ENCODE measurements around the gene LAMP5. TPM values are rescaled to one million over a fixed set of nuclear protein-coding genes. Genes with fewer than 3 reads are reported as not detected.

LAMP5 gene
- total RNA-seq, 1 donor from 2014 or later, result 2.3 TPM

- Mint-ChIP-seq H3K27me3 (ENCODE audit: low read depth, unreplicated experiment) (peaks cover 47% of the 10 kb centered on the region), H3K27ac (ENCODE audit: unreplicated experiment) (no peak overlapping the region), H3K9me3 (ENCODE audit: unreplicated experiment) (peaks cover 3% of the 10 kb centered on the region), H3K4me3 (ENCODE audit: unreplicated experiment) (no peak overlapping the region), H3K4me1 (ENCODE audit: low read depth, unreplicated experiment) (peaks cover 8% of the 10 kb centered on the region), H3K36me3 (ENCODE audit: low read depth, unreplicated experiment) (no peaks in the 10 kb centered on the region)
- no peaks in the 10 kb centered on the region for H3K4me1 ChIP-seq (ENCODE audit: insufficient read depth, low read length)
- FAIRE-seq (no peak), DNase-seq (ENCODE audit: low read depth) (no peak)
- no peak overlapping the region for H3K4me2 ChIP-seq (ENCODE audit: low read length)
- H4K20me1 ChIP-seq (ENCODE audit: insufficient read depth, low read length), result no peaks in the 10 kb centered on the region
- H3K4me3 ChIP-seq (ENCODE audit: insufficient read depth, low read depth, low read length), result no peak overlapping the region
- no peak overlapping the region for H2AFZ ChIP-seq (ENCODE audit: low read depth, low read length)
- H3K27me3 ChIP-seq (ENCODE audit: insufficient read depth, low read length), result peaks cover 30% of the 10 kb centered on the region
- TF ChIP-seq EZH2 (IDR thresholded peaks at IDR 0.05; ENCODE audit: insufficient read depth, low read length) (no peak), CTCF (IDR thresholded peaks at IDR 0.05; ENCODE audit: insufficient read depth, low read depth, low read length) (no peak)
- H3K27ac ChIP-seq (ENCODE audit: low read depth, low read length), result no peak overlapping the region
- H3K9ac ChIP-seq (ENCODE audit: low read length), result no peak overlapping the region
- H3K79me2 ChIP-seq (ENCODE audit: insufficient read depth, low read length), result no peaks in the 10 kb centered on the region
- no peaks in the 10 kb centered on the region for H3K36me3 ChIP-seq (ENCODE audit: insufficient read depth, low read length)
- H3K9me3 ChIP-seq (ENCODE audit: insufficient read depth, low read depth, low read length), result no peaks in the 10 kb centered on the region
These were observed 5.7 kb downstream of the LAMP5 start for GRCh38 chr20:9520086-9520485.

- TF ChIP-seq EZH2 (IDR thresholded peaks at IDR 0.05; ENCODE audit: insufficient read depth, low read length), result no peak
- TF ChIP-seq CTCF (IDR thresholded peaks at IDR 0.05; ENCODE audit: insufficient read depth, low read depth, low read length), result no peak
- Mint-ChIP-seq H3K27me3 (ENCODE audit: low read depth, unreplicated experiment) (peaks cover 15% of the 10 kb centered on the region), H3K4me1 (ENCODE audit: low read depth, unreplicated experiment) (no peaks in the 10 kb centered on the region), H3K36me3 (ENCODE audit: low read depth, unreplicated experiment) (no peaks in the 10 kb centered on the region), H3K4me3 (ENCODE audit: unreplicated experiment) (no peak overlapping the region), H3K27ac (ENCODE audit: unreplicated experiment) (no peak overlapping the region), H3K9me3 (ENCODE audit: unreplicated experiment) (no peaks in the 10 kb centered on the region)
- Histone ChIP-seq H3K9me3 (ENCODE audit: insufficient read depth, low read depth, low read length) (no peaks in the 10 kb centered on the region), H3K79me2 (ENCODE audit: insufficient read depth, low read length) (no peaks in the 10 kb centered on the region), H4K20me1 (ENCODE audit: insufficient read depth, low read length) (no peaks in the 10 kb centered on the region), H3K4me2 (ENCODE audit: low read length) (no peak overlapping the region), H3K27me3 (ENCODE audit: insufficient read depth, low read length) (peaks cover 5% of the 10 kb centered on the region), H3K36me3 (ENCODE audit: insufficient read depth, low read length) (no peaks in the 10 kb centered on the region), H3K4me1 (ENCODE audit: insufficient read depth, low read length) (no peaks in the 10 kb centered on the region), H3K4me3 (ENCODE audit: insufficient read depth, low read depth, low read length) (no peak overlapping the region), H2AFZ (ENCODE audit: low read depth, low read length) (no peak overlapping the region), H3K9ac (ENCODE audit: low read length) (no peak overlapping the region), H3K27ac (ENCODE audit: low read depth, low read length) (no peak overlapping the region)
- DNase-seq (ENCODE audit: low read depth) (no peak), FAIRE-seq (no peak)
These were observed 9.2 kb downstream of the LAMP5 start for GRCh38 chr20:9523636-9524035.

- no peak overlapping the region for H3K9ac ChIP-seq (ENCODE audit: low read length)
- no peak overlapping the region for H3K4me3 ChIP-seq (ENCODE audit: insufficient read depth, low read depth, low read length)
- Mint-ChIP-seq H3K9me3 (ENCODE audit: unreplicated experiment) (no peaks in the 10 kb centered on the region), H3K4me1 (ENCODE audit: low read depth, unreplicated experiment) (peaks cover 18% of the 10 kb centered on the region), H3K36me3 (ENCODE audit: low read depth, unreplicated experiment) (no peaks in the 10 kb centered on the region), H3K27me3 (ENCODE audit: low read depth, unreplicated experiment) (no peaks in the 10 kb centered on the region), H3K4me3 (ENCODE audit: unreplicated experiment) (no peak overlapping the region), H3K27ac (ENCODE audit: unreplicated experiment) (no peak overlapping the region)
- H4K20me1 ChIP-seq (ENCODE audit: insufficient read depth, low read length), result no peaks in the 10 kb centered on the region
- no peak for FAIRE-seq
- H3K9me3 ChIP-seq (ENCODE audit: insufficient read depth, low read depth, low read length), result no peaks in the 10 kb centered on the region
- no peak overlapping the region for H2AFZ ChIP-seq (ENCODE audit: low read depth, low read length)
- TF ChIP-seq EZH2 (IDR thresholded peaks at IDR 0.05; ENCODE audit: insufficient read depth, low read length), result no peak
- no peak for TF ChIP-seq CTCF (IDR thresholded peaks at IDR 0.05; ENCODE audit: insufficient read depth, low read depth, low read length)
- H3K4me2 ChIP-seq (ENCODE audit: low read length), result no peak overlapping the region
- no peaks in the 10 kb centered on the region for H3K36me3 ChIP-seq (ENCODE audit: insufficient read depth, low read length)
- no peaks in the 10 kb centered on the region for H3K27me3 ChIP-seq (ENCODE audit: insufficient read depth, low read length)
- no peak for DNase-seq (ENCODE audit: low read depth)
- no peak overlapping the region for H3K27ac ChIP-seq (ENCODE audit: low read depth, low read length)
- H3K79me2 ChIP-seq (ENCODE audit: insufficient read depth, low read length), result no peaks in the 10 kb centered on the region
- no peaks in the 10 kb centered on the region for H3K4me1 ChIP-seq (ENCODE audit: insufficient read depth, low read length)
These were observed 17.2 kb downstream of the LAMP5 start for GRCh38 chr20:9531581-9531980.
